IgD-negative memory B cell (primary cell): ENCODE results near the gene SLC2A13. TPM values are rescaled to one million over a fixed set of nuclear protein-coding genes. Genes with fewer than 3 reads are reported as not detected.

Experiments used
- H3K27ac Mint-ChIP-seq, 3 donors: one replicate each; pipeline ENCODE4 v1.8.0; 2020 to 2022; ENCODE audit warnings: mild to moderate bottlenecking in 3 of 3, mixed read lengths in 3 of 3, moderate library complexity in 1 of 3
- H3K27me3 Mint-ChIP-seq: one replicate; pipeline ENCODE4 v1.8.0; 2021; ENCODE audit warnings: mixed read lengths
- H3K36me3 Mint-ChIP-seq: one replicate; pipeline ENCODE4 v1.8.0; 2020; ENCODE audit warnings: mild to moderate bottlenecking, mixed read lengths
- H3K4me1 Mint-ChIP-seq, 3 donors: one replicate each; pipeline ENCODE4 v1.8.0; 2020 to 2022; ENCODE audit warnings: mixed read lengths in 3 of 3, mild to moderate bottlenecking in 1 of 3
- H3K4me3 Mint-ChIP-seq, 4 donors: one replicate each; pipeline ENCODE4 v1.8.0; 2020 to 2022; ENCODE audit warnings: mild to moderate bottlenecking in 4 of 4, mixed read lengths in 4 of 4, moderate library complexity in 3 of 4
- H3K9me3 Mint-ChIP-seq, 3 donors: one replicate each; pipeline ENCODE4 v1.8.0; 2020 to 2021; ENCODE audit warnings: mixed read lengths in 3 of 3, mild to moderate bottlenecking in 1 of 3
- polyA plus RNA-seq: library from polyadenylated mRNA; unstranded; fragments of 300-500 nt; fragmentation: Illumina TruSeq; gene quantifications from one replicate; pipeline ENCODE4 v1.2.3, GENCODE V29; 2021

Gene SLC2A13
- polyA plus RNA-seq, 1 donor from 2014 or later, result 0.99 TPM

- Mint-ChIP-seq H3K27me3 (no peaks in the 10 kb centered on the region), H3K36me3 (no peaks in the 10 kb centered on the region), H3K4me1 (peaks cover 0 to 2% (median 0%) of the 10 kb centered on the region in 3 donors), H3K27ac (no peak overlapping the region), H3K4me3 (peak overlapping the region in 1 of 4 donors; percentile 10), H3K9me3 (peaks cover 1 to 6% (median 4%) of the 10 kb centered on the region in 3 donors)
These were observed 11.9 kb upstream of the SLC2A13 start for GRCh38 chr12:40117818-40118217.

- no peak overlapping the region for H3K4me3 Mint-ChIP-seq
- H3K4me1 Mint-ChIP-seq, result peaks cover 7 to 16% (median 16%) of the 10 kb centered on the region in 3 donors
- H3K27me3 Mint-ChIP-seq, result peaks cover 3% of the 10 kb centered on the region
- no peaks in the 10 kb centered on the region for H3K9me3 Mint-ChIP-seq
- no peak overlapping the region for H3K27ac Mint-ChIP-seq
- no peaks in the 10 kb centered on the region for H3K36me3 Mint-ChIP-seq
These were observed 4.7 kb upstream of the SLC2A13 start for GRCh38 chr12:40110586-40110985.

- H3K4me1 Mint-ChIP-seq, result peaks cover 13 to 26% (median 25%) of the 10 kb centered on the region in 3 donors
- no peaks in the 10 kb centered on the region for H3K36me3 Mint-ChIP-seq
- peak overlapping the region; percentile 65 to 94 (median 72) for H3K27ac Mint-ChIP-seq
- H3K9me3 Mint-ChIP-seq, result peaks cover 0 to 3% (median 0%) of the 10 kb centered on the region in 3 donors
- peaks cover 3% of the 10 kb centered on the region for H3K27me3 Mint-ChIP-seq
- H3K4me3 Mint-ChIP-seq, result peak overlapping the region; percentile 87 to 95 (median 92)
These were observed 2.1 kb upstream of the SLC2A13 start for GRCh38 chr12:40107803-40108620.

GRCh38 chr12:40107098-40107802 lies 1.4 kb upstream of the SLC2A13 start:
- Mint-ChIP-seq H3K9me3 (peaks cover 0 to 3% (median 0%) of the 10 kb centered on the region in 3 donors), H3K4me3 (peak overlapping the region; percentile 87 to 95 (median 92)), H3K27me3 (peaks cover 3% of the 10 kb centered on the region), H3K4me1 (peaks cover 13 to 26% (median 25%) of the 10 kb centered on the region in 3 donors), H3K27ac (peak overlapping the region; percentile 65 to 94 (median 72)), H3K36me3 (no peaks in the 10 kb centered on the region)

GRCh38 chr12:40106655-40107054 lies 774 bp upstream of the SLC2A13 start:
- no peaks in the 10 kb centered on the region for H3K36me3 Mint-ChIP-seq
- peaks cover 0 to 3% (median 0%) of the 10 kb centered on the region in 3 donors for H3K9me3 Mint-ChIP-seq
- H3K4me3 Mint-ChIP-seq, result peak overlapping the region; percentile 87 to 95 (median 92)
- H3K27me3 Mint-ChIP-seq, result peaks cover 3% of the 10 kb centered on the region
- peak overlapping the region in 2 of 3 donors; percentile 65 to 72 for H3K27ac Mint-ChIP-seq
- peaks cover 13 to 26% (median 25%) of the 10 kb centered on the region in 3 donors for H3K4me1 Mint-ChIP-seq

- H3K4me3 Mint-ChIP-seq, result peak overlapping the region; percentile 87 to 95 (median 92)
- H3K27me3 Mint-ChIP-seq, result peaks cover 3% of the 10 kb centered on the region
- H3K9me3 Mint-ChIP-seq, result peaks cover 0 to 3% (median 0%) of the 10 kb centered on the region in 3 donors
- H3K36me3 Mint-ChIP-seq, result no peaks in the 10 kb centered on the region
- peak overlapping the region in 2 of 3 donors; percentile 52 to 65 for H3K27ac Mint-ChIP-seq
- peaks cover 13 to 26% (median 25%) of the 10 kb centered on the region in 3 donors for H3K4me1 Mint-ChIP-seq
These were observed 287 bp upstream of the SLC2A13 start for GRCh38 chr12:40106202-40106533.

- no peaks in the 10 kb centered on the region for H3K36me3 Mint-ChIP-seq
- H3K4me1 Mint-ChIP-seq, result peaks cover 13 to 26% (median 25%) of the 10 kb centered on the region in 3 donors
- no peak overlapping the region for H3K27ac Mint-ChIP-seq
These were observed 691 bp downstream of the SLC2A13 start for GRCh38 chr12:40105265-40105514.

GRCh38 chr12:40104461-40105264 lies 1.2 kb downstream of the SLC2A13 start:
- peak overlapping the region in 1 of 3 donors; percentile 73 for H3K27ac Mint-ChIP-seq

More at GRCh38 chr12:40105265-40105514, 691 bp downstream of the SLC2A13 start:
- H3K4me3 Mint-ChIP-seq, result peak overlapping the region; percentile 79 to 95 (median 88)
- H3K27me3 Mint-ChIP-seq, result peaks cover 3% of the 10 kb centered on the region
- H3K9me3 Mint-ChIP-seq, result peaks cover 0 to 3% (median 0%) of the 10 kb centered on the region in 3 donors

GRCh38 chr12:40103043-40103442 lies 2.8 kb downstream of the SLC2A13 start:
- Mint-ChIP-seq H3K27me3 (peaks cover 3% of the 10 kb centered on the region), H3K27ac (no peak overlapping the region), H3K36me3 (no peaks in the 10 kb centered on the region), H3K4me1 (peaks cover 13 to 26% (median 25%) of the 10 kb centered on the region in 3 donors), H3K4me3 (peak overlapping the region in 2 of 4 donors; percentile 5 to 95), H3K9me3 (peaks cover 0 to 3% (median 0%) of the 10 kb centered on the region in 3 donors)

More at GRCh38 chr12:40104461-40105264, 1.2 kb downstream of the SLC2A13 start:
- no peaks in the 10 kb centered on the region for H3K36me3 Mint-ChIP-seq
- H3K27me3 Mint-ChIP-seq, result peaks cover 3% of the 10 kb centered on the region
- peak overlapping the region; percentile 79 to 95 (median 92) for H3K4me3 Mint-ChIP-seq
- H3K9me3 Mint-ChIP-seq, result peaks cover 0 to 3% (median 0%) of the 10 kb centered on the region in 3 donors
- H3K4me1 Mint-ChIP-seq, result peaks cover 13 to 26% (median 25%) of the 10 kb centered on the region in 3 donors

GRCh38 chr12:40101747-40102146 lies 4.1 kb downstream of the SLC2A13 start:
- Mint-ChIP-seq H3K4me3 (peak overlapping the region in 2 of 4 donors; percentile 3 to 24), H3K36me3 (peaks cover 2% of the 10 kb centered on the region), H3K4me1 (peaks cover 10 to 16% (median 15%) of the 10 kb centered on the region in 3 donors), H3K9me3 (peaks cover 0 to 3% (median 0%) of the 10 kb centered on the region in 3 donors), H3K27me3 (no peaks in the 10 kb centered on the region), H3K27ac (no peak overlapping the region)

GRCh38 chr12:40099423-40099853 lies 6.4 kb downstream of the SLC2A13 start:
- peaks cover 0 to under 1% (median 0%) of the 10 kb centered on the region in 3 donors for H3K9me3 Mint-ChIP-seq
- no peak overlapping the region for H3K27ac Mint-ChIP-seq
- no peak overlapping the region for H3K4me3 Mint-ChIP-seq
- peaks cover 2% of the 10 kb centered on the region for H3K36me3 Mint-ChIP-seq
- H3K27me3 Mint-ChIP-seq, result no peaks in the 10 kb centered on the region
- peaks cover 3 to 8% (median 6%) of the 10 kb centered on the region in 3 donors for H3K4me1 Mint-ChIP-seq

GRCh38 chr12:40098406-40099145 lies 7.3 kb downstream of the SLC2A13 start:
- peaks cover 2% of the 10 kb centered on the region for H3K36me3 Mint-ChIP-seq
- H3K4me3 Mint-ChIP-seq, result no peak overlapping the region
- H3K27ac Mint-ChIP-seq, result no peak overlapping the region
- no peaks in the 10 kb centered on the region for H3K9me3 Mint-ChIP-seq
- H3K4me1 Mint-ChIP-seq, result peaks cover 0 to 2% (median 0%) of the 10 kb centered on the region in 3 donors
- H3K27me3 Mint-ChIP-seq, result no peaks in the 10 kb centered on the region

GRCh38 chr12:40093512-40093911 lies 12.4 kb downstream of the SLC2A13 start:
- no peak overlapping the region for H3K27ac Mint-ChIP-seq
- no peaks in the 10 kb centered on the region for H3K27me3 Mint-ChIP-seq
- no peak overlapping the region for H3K4me3 Mint-ChIP-seq
- H3K36me3 Mint-ChIP-seq, result peaks cover 4% of the 10 kb centered on the region
- H3K4me1 Mint-ChIP-seq, result no peaks in the 10 kb centered on the region
- H3K9me3 Mint-ChIP-seq, result no peaks in the 10 kb centered on the region

- no peak overlapping the region for H3K27ac Mint-ChIP-seq
- peaks cover 4% of the 10 kb centered on the region for H3K36me3 Mint-ChIP-seq
- no peaks in the 10 kb centered on the region for H3K4me1 Mint-ChIP-seq
- H3K4me3 Mint-ChIP-seq, result no peak overlapping the region
- no peaks in the 10 kb centered on the region for H3K27me3 Mint-ChIP-seq
- H3K9me3 Mint-ChIP-seq, result no peaks in the 10 kb centered on the region
These were observed 19.4 kb downstream of the SLC2A13 start for GRCh38 chr12:40086471-40086870.
